Measurements from ENCODE around the gene TRPM8. TPM values are rescaled to one million over a fixed set of nuclear protein-coding genes. Genes with fewer than 3 reads are reported as not detected.
"Not testable (repeated sequence)": the region's sequence is repeated elsewhere in the genome, so short reads cannot be mapped to it uniquely, and the experiment has no call there.

TRPM8 gene
- total RNA-seq, 1 donor from 2014 or later: not detected

GRCh38 chr2:233938676-233939370 is 21.6 kb downstream of the TRPM8 start:
- DNase-seq: no peak

DNA sequence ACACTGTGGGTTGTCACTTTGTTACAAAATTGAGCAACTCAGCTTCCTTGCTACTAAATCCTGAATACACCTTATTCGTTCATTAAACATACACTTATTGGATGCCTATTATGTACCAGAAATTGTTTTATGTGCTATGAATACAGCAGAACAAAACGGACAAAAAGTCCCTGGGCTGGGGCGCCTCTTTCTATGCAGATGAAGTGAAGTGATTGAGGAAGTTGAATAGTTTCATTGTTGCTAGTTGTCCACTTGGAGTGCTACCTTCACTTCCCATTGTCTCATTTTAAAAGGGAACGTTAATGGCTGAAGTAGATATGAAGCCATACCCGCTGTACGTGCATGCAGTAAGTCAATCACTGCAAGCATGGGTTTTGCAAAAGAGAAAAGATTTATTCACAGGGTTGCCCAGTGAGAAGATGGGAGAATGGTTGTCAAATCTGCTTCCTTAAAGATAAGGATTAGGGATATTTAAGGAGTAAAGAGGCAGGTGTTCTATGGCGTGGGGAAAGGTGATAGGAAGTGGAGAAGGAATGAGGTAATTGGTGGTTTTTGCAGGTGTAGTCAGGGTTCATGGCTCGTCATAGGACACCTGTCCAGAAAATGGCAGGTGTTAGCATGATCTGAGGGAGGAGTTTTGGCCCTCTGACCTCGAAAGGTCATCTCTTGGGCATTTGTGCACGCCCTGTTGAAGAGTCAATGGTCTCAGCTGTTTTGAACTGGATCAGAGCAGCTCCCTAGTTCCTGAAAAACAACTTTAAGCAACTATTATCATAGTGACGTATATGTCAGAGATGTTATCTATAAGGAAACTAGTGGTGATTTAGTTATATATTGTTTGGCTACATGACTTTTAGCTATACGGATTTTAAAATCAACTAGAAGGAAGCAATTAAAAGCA is 23.5 kb downstream of the TRPM8 start:
- DNase-seq: no peak

- no peak for DNase-seq
Observed at GRCh38 chr2:233942731-233943130, 25.6 kb downstream of the TRPM8 start.

DNA sequence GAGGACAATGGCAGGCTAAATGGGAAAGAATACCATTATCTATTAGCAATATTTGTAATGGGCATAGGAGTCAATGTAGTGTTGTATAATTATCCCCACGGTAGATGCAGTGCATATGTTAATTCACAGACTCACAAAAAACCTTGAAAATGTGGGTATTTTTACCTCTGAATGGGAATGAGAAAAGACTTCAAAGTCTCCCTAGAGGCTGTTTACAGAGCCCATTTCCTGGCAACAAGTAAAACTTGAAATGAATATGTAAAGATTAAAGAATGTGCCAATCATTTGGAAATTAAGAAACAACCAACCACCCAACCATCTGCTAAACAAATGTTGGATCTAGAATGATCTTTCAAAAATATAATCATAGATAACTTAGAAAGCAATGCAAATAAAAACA is 27.1 kb downstream of the TRPM8 start:
- no peak for DNase-seq

GRCh38 chr2:233944722-233945121 is 27.5 kb downstream of the TRPM8 start:
- no peak for DNase-seq

- DNase-seq: no peak
Observed at GRCh38 chr2:233945146-233945545, 28.0 kb downstream of the TRPM8 start.

GRCh38 chr2:233950078-233950825 is 33.1 kb downstream of the TRPM8 start:
- no peak for DNase-seq

DNA sequence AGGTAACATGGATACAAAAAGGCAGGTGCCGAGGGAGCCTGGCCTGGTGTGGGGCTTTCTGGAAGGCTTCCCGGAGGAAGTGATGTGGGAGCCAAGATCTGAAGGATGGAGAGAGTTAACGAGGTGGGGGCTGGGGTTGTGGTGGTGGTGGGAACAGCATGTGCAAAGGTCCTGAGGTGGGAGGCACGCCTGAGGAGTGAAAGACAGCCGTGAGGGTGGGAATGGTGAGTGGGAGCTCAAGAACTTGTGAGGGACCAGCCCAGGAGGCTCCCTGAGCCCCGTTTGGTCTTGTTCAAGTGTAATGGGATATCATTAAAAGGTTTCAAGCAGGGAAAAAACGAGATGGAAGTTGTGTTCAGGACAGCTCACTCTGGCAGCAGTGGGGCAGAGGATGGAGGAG is 35.2 kb downstream of the TRPM8 start:
- DNase-seq: no peak

DNA sequence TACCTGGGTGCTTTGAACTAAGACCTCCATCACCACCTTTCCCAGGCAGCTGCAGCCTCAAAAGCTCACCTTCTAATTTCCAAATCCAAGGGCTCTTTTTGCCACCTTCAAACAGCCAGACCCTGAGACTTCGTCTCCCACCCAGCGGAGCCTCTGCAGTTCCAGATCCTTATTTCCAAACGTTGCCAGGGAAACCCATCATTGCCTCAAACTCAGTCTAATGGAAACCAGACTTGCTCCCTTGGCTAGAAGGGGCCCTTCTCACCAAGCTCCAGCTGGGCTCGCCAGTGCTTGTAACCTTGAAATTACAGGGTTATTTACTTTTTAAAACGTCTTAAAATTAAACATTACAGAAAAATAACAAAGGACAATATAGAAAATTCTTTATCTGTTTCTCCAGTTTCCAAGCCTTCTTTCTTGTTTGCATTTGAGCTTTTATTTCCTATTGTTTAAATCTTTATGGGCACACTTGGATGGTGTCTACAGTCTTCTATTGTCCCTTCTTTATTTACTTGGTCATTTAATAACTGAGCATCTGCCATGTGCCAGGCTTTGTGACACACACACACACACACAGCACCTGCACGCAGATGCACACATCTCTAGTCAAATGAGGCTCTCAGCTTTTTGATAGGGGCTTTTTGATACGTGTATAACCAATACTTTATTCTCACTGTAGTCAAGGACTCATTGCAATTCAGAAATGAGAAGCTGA is 36.1 kb downstream of the TRPM8 start:
- DNase-seq: no peak

DNA sequence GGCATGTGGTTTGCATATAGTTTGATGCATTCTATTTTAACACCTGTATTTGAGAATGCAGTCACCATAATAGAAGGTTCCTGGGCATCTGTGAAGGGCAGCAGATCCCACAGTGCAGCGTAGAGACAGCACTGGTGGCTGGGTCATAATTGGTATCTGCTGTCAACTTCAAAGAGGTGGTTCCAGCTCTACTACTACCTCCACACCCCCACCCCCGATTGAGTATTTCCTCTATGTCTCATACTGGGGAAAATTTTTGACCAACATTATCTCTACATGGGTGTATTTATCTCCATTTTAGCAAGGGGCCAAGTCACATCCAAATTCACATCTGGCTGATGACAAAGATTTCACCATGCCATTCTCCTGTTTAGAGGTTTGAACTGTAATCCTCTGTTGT is 43.0 kb downstream of the TRPM8 start:
- no peak for DNase-seq

GRCh38 chr2:233961905-233962304 is 44.7 kb downstream of the TRPM8 start:
- no peak for DNase-seq

- no peak for DNase-seq
Observed at GRCh38 chr2:233964581-233964980, 47.4 kb downstream of the TRPM8 start.

- DNase-seq: no peak
Observed at GRCh38 chr2:233965032-233965603, 47.9 kb downstream of the TRPM8 start.

GRCh38 chr2:233965646-233966045 is 48.5 kb downstream of the TRPM8 start:
- DNase-seq: not testable (repeated sequence)

DNA sequence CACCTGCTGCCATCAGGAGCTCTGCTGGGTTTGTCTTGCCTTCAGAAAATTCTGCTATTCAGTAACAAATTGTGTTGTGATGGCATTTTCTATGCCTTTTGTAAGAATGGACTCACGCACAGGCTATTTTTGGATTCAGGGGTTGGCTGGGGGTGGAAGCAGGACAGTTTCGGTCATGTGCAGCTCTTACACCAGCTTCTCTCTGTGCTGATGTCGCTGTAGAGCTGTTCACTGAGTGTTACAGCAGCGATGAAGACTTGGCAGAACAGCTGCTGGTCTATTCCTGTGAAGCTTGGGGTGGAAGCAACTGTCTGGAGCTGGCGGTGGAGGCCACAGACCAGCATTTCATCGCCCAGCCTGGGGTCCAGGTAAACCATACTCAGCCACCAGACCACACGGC is 49.2 kb downstream of the TRPM8 start:
- DNase-seq: no peak

GRCh38 chr2:233967164-233967563 is 50.0 kb downstream of the TRPM8 start:
- no peak for DNase-seq

DNA sequence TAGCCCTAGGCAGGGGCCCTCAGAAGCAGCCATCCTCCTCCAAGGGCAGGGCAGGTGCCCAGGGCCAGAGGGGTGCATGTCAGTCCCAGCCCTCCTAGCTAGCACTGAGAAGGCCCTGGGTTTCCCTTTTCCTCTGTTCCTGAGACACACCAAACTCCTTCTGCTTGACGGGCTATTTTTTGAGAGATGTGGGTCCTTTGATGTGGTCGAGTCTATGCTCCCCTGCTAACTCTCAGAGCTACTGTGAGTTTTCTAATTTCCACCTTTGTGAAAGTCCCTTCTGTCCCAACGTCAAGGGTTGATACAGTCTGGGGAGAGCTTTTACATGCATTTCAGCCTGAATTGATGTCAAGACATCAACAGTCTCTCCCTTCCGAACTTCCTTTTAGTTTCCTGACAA is 51.4 kb downstream of the TRPM8 start:
- DNase-seq: no peak

- DNase-seq: not testable (repeated sequence)
Observed at GRCh38 chr2:233972460-233972859, 55.3 kb downstream of the TRPM8 start.

- DNase-seq: no peak
Observed at GRCh38 chr2:233972941-233973575, 55.9 kb downstream of the TRPM8 start.

GRCh38 chr2:233973786-233974185 is 56.6 kb downstream of the TRPM8 start:
- no peak for DNase-seq

GRCh38 chr2:233974530-233975071 is 57.4 kb downstream of the TRPM8 start:
- peak; percentile 94 for DNase-seq
